Kidney (tissue), 14 donors: Measurements from ENCODE around the gene RND1. TPM values are rescaled to one million over a fixed set of nuclear protein-coding genes. Genes with fewer than 3 reads are reported as not detected.

Source experiments
- DNase-seq, 5 donors: peaks; one replicate each; pipeline ENCODE4 v3.0.0-alpha.2; 2013 to 2020
- FAIRE-seq: peaks from 2 replicates; lab custom pipeline; 2012; peaks lifted over from hg19 to GRCh38; lab: Jason Lieb, UNC
- H3K27ac ChIP-seq, 2 donors: one replicate each; pipeline ENCODE4 v1.7.0; 2013; ENCODE audit warnings: low read depth in 2 of 2, low read length in 2 of 2, inconsistent platforms in 1 of 2
- H3K27me3 ChIP-seq: one replicate; pipeline ENCODE4 v1.7.1; 2013; ENCODE audit warnings: low read length, inconsistent platforms; ENCODE audit not compliant: control insufficient read depth, insufficient read depth
- H3K36me3 ChIP-seq, 3 donors: one replicate each; pipeline versions ENCODE4 v1.7.0 to v1.7.1; 2013; ENCODE audit warnings: low read length in 3 of 3, control low read depth in 1 of 3, inconsistent platforms in 1 of 3; ENCODE audit not compliant: insufficient read depth in 3 of 3, control insufficient read depth in 2 of 3
- H3K4me1 ChIP-seq, 3 donors: one replicate each; pipeline versions ENCODE4 v1.7.0 to v1.7.1; 2013; ENCODE audit warnings: low read length in 3 of 3, inconsistent platforms in 1 of 3, low read depth in 1 of 3; ENCODE audit not compliant: control insufficient read depth in 2 of 3, insufficient read depth in 2 of 3
- H3K4me3 ChIP-seq, 3 donors: one replicate each; pipeline versions ENCODE4 v1.7.0 to v1.8.1; 2013; ENCODE audit warnings: low read length in 3 of 3, control low read depth in 1 of 3, inconsistent platforms in 1 of 3
- H3K9ac ChIP-seq, 3 donors: one replicate each; pipeline versions ENCODE4 v1.7.0 to v1.7.1; 2013; ENCODE audit warnings: low read length in 3 of 3, control low read depth in 1 of 3, inconsistent platforms in 1 of 3
- H3K9me3 ChIP-seq, 3 donors: one replicate each; pipeline versions ENCODE4 v1.7.0 to v1.7.1; 2013; ENCODE audit warnings: low read length in 3 of 3, control low read depth in 1 of 3, inconsistent platforms in 1 of 3; ENCODE audit not compliant: control insufficient read depth in 2 of 3, insufficient read depth in 1 of 3
- intact Hi-C: fragments of 100-400 bp; cut with DNase I; formaldehyde crosslinking; loops from one replicate; pipeline ENCODE4 v1.11.1; 2022
- polyA plus RNA-seq: library from polyadenylated mRNA; stranded (reverse); fragments of 350-450 nt; fragmentation: Illumina TruSeq; extraction: RNeasy Lipid Tissue Mini Kit (QIAGEN cat#74804); gene quantifications from one replicate; pipeline ENCODE4 v1.2.3, GENCODE V29; 2014; ENCODE audit warnings: low read depth, low replicate concordance; ENCODE audit not compliant: insufficient read depth
- total RNA-seq: library from RNA; stranded (reverse); fragmentation: NEBNext Ultra II Directional; extraction: Animal tissue kit (Norgen Biotek cat#: 25700); gene quantifications from one replicate; pipeline ENCODE4 v1.2.1, GENCODE V29; 2021
- TF ChIP-seq, protein P1 (sequence below): IDR thresholded peaks from 3 replicates; pipeline ENCODE4 v1.5.1; 2012; ENCODE audit warnings: mild to moderate bottlenecking, moderate library complexity, borderline replicate concordance; ENCODE audit not compliant: insufficient read depth; ENCODE audit errors: extremely low read depth
- donor health status: control.
- donor health status: control.
- donor health status: control.
- donor health status: control.
- donor health status: control.
- donor health status: DM: yes; HTN: yes; CAD: no.
- donor health status: Normal renal cell carcinoma (clear cell type).

The RND1 gene
- total and polyA plus RNA-seq, 2 donors from 2014 or later, result 1.0 to 2.2 TPM

DNA sequence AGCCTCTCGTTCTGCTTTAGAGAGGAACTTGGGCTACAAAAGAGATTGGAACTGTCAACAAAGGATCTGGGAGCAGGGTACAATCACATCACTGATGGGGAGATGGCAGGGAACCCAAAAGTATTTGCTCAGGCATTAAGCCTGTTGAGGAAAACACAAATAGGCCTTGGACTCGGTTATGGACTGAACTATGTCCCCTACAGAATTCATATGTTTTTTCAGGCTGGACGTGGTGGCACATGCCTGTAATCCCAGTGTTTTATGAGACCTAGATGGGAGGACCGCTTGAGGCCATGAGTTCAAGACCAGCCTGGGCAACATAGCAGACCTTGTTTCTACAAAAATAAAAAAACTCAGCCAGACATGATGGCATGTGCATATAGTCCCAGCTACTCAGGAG, 27.6 kb downstream of the RND1 start:
- TF ChIP-seq, protein P1, sequence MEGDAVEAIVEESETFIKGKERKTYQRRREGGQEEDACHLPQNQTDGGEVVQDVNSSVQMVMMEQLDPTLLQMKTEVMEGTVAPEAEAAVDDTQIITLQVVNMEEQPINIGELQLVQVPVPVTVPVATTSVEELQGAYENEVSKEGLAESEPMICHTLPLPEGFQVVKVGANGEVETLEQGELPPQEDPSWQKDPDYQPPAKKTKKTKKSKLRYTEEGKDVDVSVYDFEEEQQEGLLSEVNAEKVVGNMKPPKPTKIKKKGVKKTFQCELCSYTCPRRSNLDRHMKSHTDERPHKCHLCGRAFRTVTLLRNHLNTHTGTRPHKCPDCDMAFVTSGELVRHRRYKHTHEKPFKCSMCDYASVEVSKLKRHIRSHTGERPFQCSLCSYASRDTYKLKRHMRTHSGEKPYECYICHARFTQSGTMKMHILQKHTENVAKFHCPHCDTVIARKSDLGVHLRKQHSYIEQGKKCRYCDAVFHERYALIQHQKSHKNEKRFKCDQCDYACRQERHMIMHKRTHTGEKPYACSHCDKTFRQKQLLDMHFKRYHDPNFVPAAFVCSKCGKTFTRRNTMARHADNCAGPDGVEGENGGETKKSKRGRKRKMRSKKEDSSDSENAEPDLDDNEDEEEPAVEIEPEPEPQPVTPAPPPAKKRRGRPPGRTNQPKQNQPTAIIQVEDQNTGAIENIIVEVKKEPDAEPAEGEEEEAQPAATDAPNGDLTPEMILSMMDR, result no peak
- Histone ChIP-seq H3K4me3 (no peak overlapping the region), H3K9me3 (no peaks in the 10 kb centered on the region), H3K27ac (no peak overlapping the region), H3K9ac (no peak overlapping the region), H3K36me3 (peaks cover 11 to 59% (median 49%) of the 10 kb centered on the region in 3 donors), H3K4me1 (no peaks in the 10 kb centered on the region), H3K27me3 (no peaks in the 10 kb centered on the region)
- FAIRE-seq (no peak), DNase-seq (no peak)
- intact Hi-C loops, result no loop called here

DNA sequence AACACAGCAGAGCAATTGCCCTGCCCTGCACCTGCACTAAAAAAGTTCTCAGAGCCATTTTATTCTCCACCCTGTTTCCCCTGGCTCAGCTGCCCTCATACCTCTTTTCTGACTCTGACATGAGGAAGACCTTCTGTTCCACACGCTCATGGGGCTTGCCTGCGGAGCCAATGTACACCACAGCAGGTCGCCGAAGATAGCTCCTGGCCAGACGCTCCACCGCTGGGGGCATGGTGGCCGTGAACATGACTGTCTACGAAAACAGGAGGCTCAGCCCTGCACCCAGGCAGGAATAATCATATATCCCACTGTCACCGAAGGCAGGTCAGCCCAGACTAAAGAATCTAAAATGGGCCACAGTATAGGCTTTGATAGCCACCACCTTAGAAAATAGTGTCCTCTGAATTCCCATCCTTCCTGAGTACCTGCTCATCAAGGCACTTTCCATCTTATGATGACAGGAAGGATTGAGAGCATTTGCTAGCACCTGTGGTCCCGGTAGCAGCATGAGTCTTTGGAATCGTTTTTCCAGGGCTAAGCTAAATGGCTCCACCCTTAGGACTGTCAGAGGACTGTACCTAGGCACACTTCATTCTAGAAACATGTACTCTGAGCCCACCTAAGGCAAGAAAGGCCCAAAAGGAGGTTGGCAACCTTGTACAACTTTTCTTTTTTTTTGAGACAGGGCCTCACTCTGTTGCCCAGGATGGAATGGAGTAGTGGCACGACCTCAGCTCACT, 33.2 kb downstream of the RND1 start:
- FAIRE-seq (no peak), DNase-seq (no peak)
- no peaks in the 10 kb centered on the region for H3K4me1 ChIP-seq
- no peaks in the 10 kb centered on the region for H3K9me3 ChIP-seq
- H3K4me3 ChIP-seq, result no peak overlapping the region
- no peaks in the 10 kb centered on the region for H3K27me3 ChIP-seq
- intact Hi-C loops, result no loop called here
- no peak overlapping the region for H3K27ac ChIP-seq
- H3K36me3 ChIP-seq, result peaks cover 9 to 68% (median 54%) of the 10 kb centered on the region in 3 donors
- TF ChIP-seq, protein P1, result no peak
- no peak overlapping the region for H3K9ac ChIP-seq

DNA sequence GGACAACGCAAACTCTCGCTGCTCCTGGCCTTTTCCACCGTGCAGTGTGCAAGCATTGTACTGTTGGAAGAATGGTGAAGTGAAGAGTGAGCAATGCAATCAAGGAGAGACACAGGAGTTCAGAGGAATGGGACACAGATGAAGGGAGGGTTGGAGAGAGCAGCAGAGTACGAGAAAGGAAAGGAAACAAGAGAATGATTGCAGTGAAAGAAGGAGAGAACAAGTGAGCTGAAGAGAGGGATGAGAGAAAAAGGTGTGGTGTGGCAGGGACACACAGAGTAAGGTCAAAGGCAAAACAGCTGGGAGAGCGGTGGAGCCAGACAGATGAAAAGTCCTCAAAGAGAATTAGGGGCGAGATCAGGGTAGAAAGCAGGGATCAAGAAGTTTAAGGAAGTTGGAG, 34.4 kb downstream of the RND1 start:
- intact Hi-C loops, result no loop called here
- TF ChIP-seq, protein P1, result no peak
- Histone ChIP-seq H3K36me3 (peaks cover 9 to 57% (median 42%) of the 10 kb centered on the region in 3 donors), H3K27me3 (no peaks in the 10 kb centered on the region), H3K9me3 (no peaks in the 10 kb centered on the region), H3K27ac (no peak overlapping the region), H3K4me1 (no peaks in the 10 kb centered on the region), H3K9ac (no peak overlapping the region), H3K4me3 (no peak overlapping the region)
- no peak for FAIRE-seq
- no peak for DNase-seq
